SKM-1 treated with dmso at 0.1 percent for 144 hours (cell line): Measurements from ENCODE around the gene SHH.

Experiments used
- DNase-seq: peaks from one replicate; lab custom pipeline; 2025; ENCODE audit not compliant: unreplicated experiment; lab: John Stamatoyannopoulos, UW

SHH gene

GRCh38 chr7:155811895-155812761, at the start of gene SHH:
SHH (minus strand) TSS chr7:155812463; CDS start chr7:155812122, 341 bp downstream.
- no peak for DNase-seq

- DNase-seq: no peak
These were observed 49.2 kb upstream of the SHH start for GRCh38 chr7:155861480-155861868.

GRCh38 chr7:155860840-155861479, 48.7 kb upstream of the SHH start:
- DNase-seq: no peak

- no peak for DNase-seq
These were observed 48.2 kb upstream of the SHH start for GRCh38 chr7:155860461-155860839.

- DNase-seq: no peak
These were observed 46.3 kb upstream of the SHH start for GRCh38 chr7:155858521-155859061.

- DNase-seq: no peak
These were observed 44.9 kb upstream of the SHH start for GRCh38 chr7:155857141-155857540.

- DNase-seq: no peak
These were observed 44.4 kb upstream of the SHH start for GRCh38 chr7:155856656-155857055.

GRCh38 chr7:155852426-155853301, 40.4 kb upstream of the SHH start:
- DNase-seq: no peak

- DNase-seq: no peak
These were observed 39.6 kb upstream of the SHH start for GRCh38 chr7:155851892-155852291.

- no peak for DNase-seq
These were observed 38.8 kb upstream of the SHH start for GRCh38 chr7:155850766-155851678.

- no peak for DNase-seq
These were observed 37.8 kb upstream of the SHH start for GRCh38 chr7:155850001-155850436.

GRCh38 chr7:155848691-155849669, 36.7 kb upstream of the SHH start:
- DNase-seq: no peak

- DNase-seq: no peak
These were observed 35.7 kb upstream of the SHH start for GRCh38 chr7:155847821-155848435.

GRCh38 chr7:155846936-155847335, 34.7 kb upstream of the SHH start:
- DNase-seq: no peak

- no peak for DNase-seq
These were observed 33.9 kb upstream of the SHH start for GRCh38 chr7:155846156-155846555.

- no peak for DNase-seq
These were observed 33.0 kb upstream of the SHH start for GRCh38 chr7:155845226-155845625.

GRCh38 chr7:155844526-155844925, 32.3 kb upstream of the SHH start:
- DNase-seq: no peak

GRCh38 chr7:155844019-155844453, 31.8 kb upstream of the SHH start:
- DNase-seq: no peak
